Measurements from ENCODE around the gene WDCP.
"Not testable (repeated sequence)": the region's sequence is repeated elsewhere in the genome, so short reads cannot be mapped to it uniquely, and the experiment has no call there.

Gene WDCP

GRCh38 chr2:24021122-24021998, 25.8 kb downstream of the WDCP start:
- no peak for DNase-seq

- DNase-seq: no peak
Observed at GRCh38 chr2:24020244-24020643, 26.9 kb downstream of the WDCP start.

- no peak for DNase-seq
Observed at GRCh38 chr2:24019729-24020128, 27.5 kb downstream of the WDCP start.

GRCh38 chr2:24018241-24018640, 28.9 kb downstream of the WDCP start:
- no peak for DNase-seq

GRCh38 chr2:24017711-24018110, 29.5 kb downstream of the WDCP start:
- no peak for DNase-seq

GRCh38 chr2:24016853-24017703, 30.1 kb downstream of the WDCP start:
- no peak for DNase-seq

GRCh38 chr2:24016376-24016761, 30.8 kb downstream of the WDCP start:
- DNase-seq: no peak

GRCh38 chr2:24015562-24016375, 31.4 kb downstream of the WDCP start:
- no peak for DNase-seq

GRCh38 chr2:24014902-24015301, 32.3 kb downstream of the WDCP start:
- DNase-seq: not testable (repeated sequence)

- DNase-seq: no peak
Observed at GRCh38 chr2:24012521-24013188, 34.5 kb downstream of the WDCP start.

GRCh38 chr2:24011250-24012104, 35.7 kb downstream of the WDCP start:
- DNase-seq: no peak

GRCh38 chr2:24010477-24011249, 36.5 kb downstream of the WDCP start:
- no peak for DNase-seq

GRCh38 chr2:24009680-24010476, 37.3 kb downstream of the WDCP start, which contains the start of gene MFSD2B:
Gene MFSD2B (plus strand): TSS chr2:24010085. CDS start chr2:24010097, 12 bp downstream.
- DNase-seq: no peak

GRCh38 chr2:24009367-24009679, 37.9 kb downstream of the WDCP start:
- DNase-seq: no peak

GRCh38 chr2:24008672-24009366, 38.4 kb downstream of the WDCP start:
- DNase-seq: no peak

GRCh38 chr2:24007693-24008092, 39.5 kb downstream of the WDCP start:
- DNase-seq: no peak

- no peak for DNase-seq
Observed at GRCh38 chr2:23994567-23994966, 52.6 kb downstream of the WDCP start.

- DNase-seq: no peak
Observed at GRCh38 chr2:23993736-23994269, 53.4 kb downstream of the WDCP start.

- no peak for DNase-seq
Observed at GRCh38 chr2:23992931-23993330, 54.3 kb downstream of the WDCP start.
